ENCODE data around the gene USH2A. TPM values are rescaled to one million over a fixed set of nuclear protein-coding genes. Genes with fewer than 3 reads are reported as not detected.
A peak's percentile ranks its signal among the peaks of the same experiment; 100 is the strongest.

USH2A gene
- total RNA-seq, 6 experiments from 2014 or later: 0.19 to 1.8 (median 0.81) TPM

DNA sequence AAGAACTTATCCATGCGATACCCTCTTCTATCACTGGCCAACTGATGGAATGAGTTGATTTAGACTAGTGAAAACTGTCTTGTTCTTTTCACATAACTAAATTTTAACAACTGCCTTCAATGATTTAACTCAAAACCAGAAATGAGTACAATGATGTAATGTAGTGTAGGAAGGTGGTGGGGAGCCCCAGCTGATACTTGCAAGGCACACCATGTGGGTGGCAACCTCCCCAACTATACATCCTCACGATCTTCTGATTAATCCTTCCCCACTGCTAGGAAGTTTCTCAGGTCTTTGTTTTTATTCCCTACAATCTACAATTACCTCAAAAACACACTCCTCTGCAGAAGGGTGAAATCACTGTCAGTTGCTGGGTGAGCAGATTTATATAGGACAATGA lies 755.5 kb downstream of the USH2A start:
- Histone ChIP-seq H3K4me3 (no peak overlapping the region), H3K27ac (no peak overlapping the region), H3K4me1 (no peaks in the 10 kb centered on the region), H3K27me3 (no peaks in the 10 kb centered on the region), H3K9me3 (no peaks in the 10 kb centered on the region), H3K36me3 (no peaks in the 10 kb centered on the region)
- DNase-seq (no peak), ATAC-seq (no peak)
- TF ChIP-seq, protein P1, sequence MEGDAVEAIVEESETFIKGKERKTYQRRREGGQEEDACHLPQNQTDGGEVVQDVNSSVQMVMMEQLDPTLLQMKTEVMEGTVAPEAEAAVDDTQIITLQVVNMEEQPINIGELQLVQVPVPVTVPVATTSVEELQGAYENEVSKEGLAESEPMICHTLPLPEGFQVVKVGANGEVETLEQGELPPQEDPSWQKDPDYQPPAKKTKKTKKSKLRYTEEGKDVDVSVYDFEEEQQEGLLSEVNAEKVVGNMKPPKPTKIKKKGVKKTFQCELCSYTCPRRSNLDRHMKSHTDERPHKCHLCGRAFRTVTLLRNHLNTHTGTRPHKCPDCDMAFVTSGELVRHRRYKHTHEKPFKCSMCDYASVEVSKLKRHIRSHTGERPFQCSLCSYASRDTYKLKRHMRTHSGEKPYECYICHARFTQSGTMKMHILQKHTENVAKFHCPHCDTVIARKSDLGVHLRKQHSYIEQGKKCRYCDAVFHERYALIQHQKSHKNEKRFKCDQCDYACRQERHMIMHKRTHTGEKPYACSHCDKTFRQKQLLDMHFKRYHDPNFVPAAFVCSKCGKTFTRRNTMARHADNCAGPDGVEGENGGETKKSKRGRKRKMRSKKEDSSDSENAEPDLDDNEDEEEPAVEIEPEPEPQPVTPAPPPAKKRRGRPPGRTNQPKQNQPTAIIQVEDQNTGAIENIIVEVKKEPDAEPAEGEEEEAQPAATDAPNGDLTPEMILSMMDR (IDR thresholded peaks at IDR 0.05): no peak
- no peak for TF ChIP-seq POLR2A (IDR thresholded peaks at IDR 0.05)
- whole genome bisulfite sequencing (ENCODE audit: insufficient coverage, low coverage, low lambda C conversion rate, missing lambda C conversion rate): 86% methylated on average over 2 of the region's 2 CpGs
- intact Hi-C loops (cut with DNase I): no loop called here

DNA sequence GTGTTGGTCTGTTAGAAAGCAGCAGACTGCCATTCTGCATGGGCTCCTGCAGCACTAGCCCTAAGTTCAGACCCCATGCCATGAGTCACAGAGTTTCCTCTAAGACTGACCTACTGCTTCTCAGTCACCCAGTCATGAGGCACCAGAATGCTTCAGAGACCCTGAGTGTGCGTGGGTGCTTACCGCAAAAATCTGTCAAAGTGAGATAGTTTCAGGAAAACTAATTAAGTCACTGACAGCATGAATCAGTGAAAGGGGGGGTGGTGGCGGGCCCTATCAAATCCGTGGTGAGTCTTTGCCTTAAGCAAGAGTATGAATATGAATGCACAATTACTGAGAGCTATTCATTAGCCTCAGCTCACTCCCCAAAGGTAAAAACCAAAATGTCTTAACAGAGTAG lies 758.0 kb downstream of the USH2A start:
- Histone ChIP-seq H3K4me1 (peaks cover 0 to 13% (median 6%) of the 10 kb centered on the region in 4 donors), H3K27me3 (no peaks in the 10 kb centered on the region), H3K4me3 (no peak overlapping the region), H3K36me3 (no peaks in the 10 kb centered on the region), H3K27ac (no peak overlapping the region), H3K9me3 (no peaks in the 10 kb centered on the region)
- 66% methylated on average over 3 of the region's 4 CpGs for WGBS (ENCODE audit: insufficient coverage, low coverage, low lambda C conversion rate, missing lambda C conversion rate)
- DNase-seq (no peak), ATAC-seq (no peak)
- no peak for TF ChIP-seq POLR2A (IDR thresholded peaks at IDR 0.05)
- TF ChIP-seq, protein P1 (IDR thresholded peaks at IDR 0.05): no peak
- intact Hi-C loops (cut with DNase I): no loop called here

DNA sequence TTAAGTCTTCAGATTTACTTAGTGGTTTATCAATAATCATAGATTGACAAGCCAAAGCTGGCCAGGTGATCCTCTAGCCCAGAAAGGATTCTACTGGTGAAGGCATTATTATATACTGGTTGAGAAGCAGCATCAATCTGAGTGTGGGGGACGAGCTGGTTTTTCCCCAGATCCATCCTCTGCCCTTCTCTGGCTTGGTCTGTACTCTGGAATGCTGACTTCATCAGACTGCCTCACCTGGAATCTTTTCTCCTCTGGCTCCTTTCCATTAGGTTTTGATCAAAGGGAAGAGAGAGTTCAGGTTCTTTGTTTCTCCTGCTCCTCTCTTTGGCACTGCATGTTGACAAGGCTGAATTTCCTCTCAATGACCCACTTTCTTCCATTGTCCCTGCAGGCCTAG lies 762.2 kb downstream of the USH2A start:
- peak overlapping the region in 2 of 3 donors; percentile 41 to 58 for H3K27ac ChIP-seq
- no peak for TF ChIP-seq POLR2A (IDR thresholded peaks at IDR 0.05)
- no peak overlapping the region for H3K4me3 ChIP-seq
- intact Hi-C loops (cut with DNase I): no loop called here
- 18% methylated on average over 1 of the region's 1 CpG for WGBS (ENCODE audit: insufficient coverage, low coverage, low lambda C conversion rate, missing lambda C conversion rate)
- no peaks in the 10 kb centered on the region for H3K9me3 ChIP-seq
- H3K27me3 ChIP-seq: no peaks in the 10 kb centered on the region
- ATAC-seq (peak; percentile 69 to 83 (median 76)), DNase-seq (peak in 1 of 3 donors; percentile 51)
- peaks cover 0 to 21% (median 10%) of the 10 kb centered on the region in 4 donors for H3K4me1 ChIP-seq
- no peaks in the 10 kb centered on the region for H3K36me3 ChIP-seq

DNA sequence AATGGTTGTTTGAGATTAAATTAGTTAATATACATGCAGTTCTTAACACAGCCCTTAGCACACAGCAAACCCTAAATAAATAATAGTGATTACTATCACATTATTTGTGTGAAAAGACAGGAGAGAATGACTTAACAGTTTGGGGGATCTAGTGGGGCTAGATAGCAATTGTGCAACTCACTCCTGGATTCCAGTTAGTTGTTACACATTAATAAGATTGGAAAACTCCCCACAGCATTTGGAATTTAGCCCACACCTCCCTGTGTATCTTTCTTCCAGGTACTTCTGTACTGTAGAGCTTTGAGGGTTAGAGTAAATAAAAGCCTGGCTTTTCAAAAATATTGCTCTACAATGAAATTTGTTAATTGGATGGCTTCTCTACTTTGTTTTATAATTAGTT lies 763.0 kb downstream of the USH2A start:
- Histone ChIP-seq H3K27me3 (no peaks in the 10 kb centered on the region), H3K36me3 (no peaks in the 10 kb centered on the region), H3K27ac (peak overlapping the region in 2 of 3 donors; percentile 41 to 58), H3K4me3 (no peak overlapping the region), H3K9me3 (no peaks in the 10 kb centered on the region), H3K4me1 (peaks cover 0 to 21% (median 10%) of the 10 kb centered on the region in 4 donors)
- peak in 1 of 3 donors; percentile 66 for DNase-seq
- intact Hi-C loops (cut with DNase I): no loop called here
- ATAC-seq: peak; percentile 86 to 97 (median 92)
- TF ChIP-seq, protein P1 (IDR thresholded peaks at IDR 0.05): no peak
- no peak for TF ChIP-seq POLR2A (IDR thresholded peaks at IDR 0.05)

DNA sequence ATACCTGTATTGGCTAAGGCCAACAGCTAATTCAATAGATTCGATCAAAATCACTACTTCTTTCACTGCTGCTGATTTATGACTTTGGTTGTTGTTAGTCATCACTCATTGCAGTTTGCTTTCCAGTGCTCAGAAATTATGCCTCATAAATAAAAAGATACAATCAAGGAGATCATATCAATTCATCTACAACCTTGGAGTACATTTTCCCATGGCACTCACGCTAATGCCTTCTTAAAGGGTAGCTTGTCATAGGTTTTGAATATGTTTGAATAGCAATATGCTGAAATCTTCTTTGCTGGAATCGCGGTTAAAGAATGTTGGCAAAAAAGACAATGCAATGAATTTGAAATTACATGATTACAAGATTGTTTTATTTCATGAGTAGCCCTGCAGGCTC lies 766.2 kb downstream of the USH2A start:
- ATAC-seq (no peak), DNase-seq (no peak)
- H3K4me3 ChIP-seq: no peak overlapping the region
- WGBS (ENCODE audit: insufficient coverage, low coverage, low lambda C conversion rate, missing lambda C conversion rate): 84% methylated on average over 4 of the region's 4 CpGs
- H3K27ac ChIP-seq: no peak overlapping the region
- no peaks in the 10 kb centered on the region for H3K36me3 ChIP-seq
- H3K9me3 ChIP-seq: no peaks in the 10 kb centered on the region
- H3K4me1 ChIP-seq: peaks cover 0 to 21% (median 10%) of the 10 kb centered on the region in 4 donors
- no peak for TF ChIP-seq POLR2A (IDR thresholded peaks at IDR 0.05)
- TF ChIP-seq, protein P1 (IDR thresholded peaks at IDR 0.05): no peak
- intact Hi-C loops (cut with DNase I): no loop called here
- H3K27me3 ChIP-seq: no peaks in the 10 kb centered on the region
